ENCODE data around the gene DACH1.

GRCh38 chr13:71481501-71481900 is 385.5 kb downstream of the DACH1 start:
- TF ChIP-seq POLR2AphosphoS5 (IDR thresholded peaks at IDR 0.05; ENCODE audit: insufficient read depth, low read depth, low read length): no peak
- TF ChIP-seq CTCF (IDR thresholded peaks at IDR 0.05; ENCODE audit: extremely low read depth in 1 of 2, insufficient read depth in 1 of 2, low read depth in 1 of 2, low read length in 2 of 2): no peak
- TF ChIP-seq POLR2A (IDR thresholded peaks at IDR 0.05; ENCODE audit: low read depth, low read length): no peak

All from endothelial cell of umbilical vein (primary cell).